ENCODE measurements around the gene PCNX3.

Gene PCNX3

GRCh38 chr11:65586247-65586630 is 29.3 kb upstream of the PCNX3 start:
- H3K9me3 Mint-ChIP-seq, result no peaks in the 10 kb centered on the region
- H3K4me3 Mint-ChIP-seq, result peak overlapping the region; percentile 79
- H3K4me1 Mint-ChIP-seq (ENCODE audit: low read depth), result peaks cover 84% of the 10 kb centered on the region
- no peaks in the 10 kb centered on the region for H3K27me3 Mint-ChIP-seq
- peaks cover 95% of the 10 kb centered on the region for H3K36me3 Mint-ChIP-seq (ENCODE audit: low read depth)
- H3K27ac Mint-ChIP-seq, result peak overlapping the region; percentile 95
- intact Hi-C loops (cut with micrococcal nuclease), result no loop called here

- Mint-ChIP-seq H3K4me3 (peak overlapping the region; percentile 79), H3K4me1 (ENCODE audit: low read depth) (peaks cover 84% of the 10 kb centered on the region), H3K27me3 (no peaks in the 10 kb centered on the region), H3K36me3 (ENCODE audit: low read depth) (peaks cover 95% of the 10 kb centered on the region), H3K9me3 (no peaks in the 10 kb centered on the region), H3K27ac (peak overlapping the region; percentile 95)
- intact Hi-C loops (cut with micrococcal nuclease), result loop anchor here (1.0 kb wide), 1 partner anchor 9 kb away; no protein-coding TSS in a partner anchor
Measured at GRCh38 chr11:65586676-65587075, 28.9 kb upstream of the PCNX3 start.

- Mint-ChIP-seq H3K4me3 (peak overlapping the region; percentile 79), H3K4me1 (ENCODE audit: low read depth) (peaks cover 80% of the 10 kb centered on the region)
- intact Hi-C loops (cut with micrococcal nuclease), result loop anchor here (1.0 kb wide), 2 partner anchors 14 to 48 kb away; no protein-coding TSS in a partner anchor
Measured at GRCh38 chr11:65588199-65589054, 27.1 kb upstream of the PCNX3 start.

GRCh38 chr11:65589444-65590239 is 25.9 kb upstream of the PCNX3 start:
- Mint-ChIP-seq H3K36me3 (ENCODE audit: low read depth) (peaks cover 94% of the 10 kb centered on the region), H3K27me3 (no peaks in the 10 kb centered on the region), H3K9me3 (no peaks in the 10 kb centered on the region), H3K4me1 (ENCODE audit: low read depth) (peaks cover 79% of the 10 kb centered on the region), H3K4me3 (no peak overlapping the region), H3K27ac (peak overlapping the region; percentile 95)
- intact Hi-C loops (cut with micrococcal nuclease), result no loop called here

More at GRCh38 chr11:65588199-65589054, 27.1 kb upstream of the PCNX3 start:
- Mint-ChIP-seq H3K27me3 (no peaks in the 10 kb centered on the region), H3K36me3 (ENCODE audit: low read depth) (peaks cover 95% of the 10 kb centered on the region), H3K9me3 (no peaks in the 10 kb centered on the region), H3K27ac (peak overlapping the region; percentile 95)

GRCh38 chr11:65590240-65590738 is 25.3 kb upstream of the PCNX3 start:
- Mint-ChIP-seq H3K4me3 (no peak overlapping the region), H3K9me3 (no peaks in the 10 kb centered on the region), H3K27ac (no peak overlapping the region), H3K4me1 (ENCODE audit: low read depth) (peaks cover 84% of the 10 kb centered on the region), H3K27me3 (no peaks in the 10 kb centered on the region), H3K36me3 (ENCODE audit: low read depth) (peaks cover 95% of the 10 kb centered on the region)
- intact Hi-C loops (cut with micrococcal nuclease), result no loop called here

- peaks cover 80% of the 10 kb centered on the region for H3K4me1 Mint-ChIP-seq (ENCODE audit: low read depth)
- intact Hi-C loops (cut with micrococcal nuclease), result no loop called here
- no peaks in the 10 kb centered on the region for H3K27me3 Mint-ChIP-seq
- no peak overlapping the region for H3K4me3 Mint-ChIP-seq
- peaks cover 90% of the 10 kb centered on the region for H3K36me3 Mint-ChIP-seq (ENCODE audit: low read depth)
- no peak overlapping the region for H3K27ac Mint-ChIP-seq
- no peaks in the 10 kb centered on the region for H3K9me3 Mint-ChIP-seq
Measured at GRCh38 chr11:65591939-65592857, 23.4 kb upstream of the PCNX3 start.

GRCh38 chr11:65592858-65593517 is 22.6 kb upstream of the PCNX3 start:
- Mint-ChIP-seq H3K27ac (peak overlapping the region; percentile 68), H3K4me1 (ENCODE audit: low read depth) (peaks cover 80% of the 10 kb centered on the region), H3K27me3 (no peaks in the 10 kb centered on the region), H3K9me3 (no peaks in the 10 kb centered on the region), H3K36me3 (ENCODE audit: low read depth) (peaks cover 93% of the 10 kb centered on the region), H3K4me3 (peak overlapping the region; percentile 5)
- intact Hi-C loops (cut with micrococcal nuclease), result no loop called here

GRCh38 chr11:65593518-65594414 is 21.8 kb upstream of the PCNX3 start:
- Mint-ChIP-seq H3K4me1 (ENCODE audit: low read depth) (peaks cover 79% of the 10 kb centered on the region), H3K9me3 (no peaks in the 10 kb centered on the region), H3K27ac (peak overlapping the region; percentile 68), H3K4me3 (peak overlapping the region; percentile 5), H3K27me3 (no peaks in the 10 kb centered on the region), H3K36me3 (ENCODE audit: low read depth) (peaks cover 93% of the 10 kb centered on the region)
- intact Hi-C loops (cut with micrococcal nuclease), result no loop called here

- intact Hi-C loops (cut with micrococcal nuclease), result no loop called here
- H3K36me3 Mint-ChIP-seq (ENCODE audit: low read depth), result peaks cover 93% of the 10 kb centered on the region
- no peaks in the 10 kb centered on the region for H3K27me3 Mint-ChIP-seq
- H3K9me3 Mint-ChIP-seq, result no peaks in the 10 kb centered on the region
- H3K27ac Mint-ChIP-seq, result peak overlapping the region; percentile 69
- H3K4me1 Mint-ChIP-seq (ENCODE audit: low read depth), result peaks cover 71% of the 10 kb centered on the region
- H3K4me3 Mint-ChIP-seq, result no peak overlapping the region
Measured at GRCh38 chr11:65595131-65595530, 20.4 kb upstream of the PCNX3 start.

- peaks cover 67% of the 10 kb centered on the region for H3K4me1 Mint-ChIP-seq (ENCODE audit: low read depth)
Measured at GRCh38 chr11:65595543-65596281, 19.9 kb upstream of the PCNX3 start, which contains the start of gene KCNK7. TSS of gene KCNK7 (minus strand) at chr11:65595800. CDS start at chr11:65595772, 28 bp downstream.

GRCh38 chr11:65596520-65596919 is 19.1 kb upstream of the PCNX3 start:
- Mint-ChIP-seq H3K4me1 (ENCODE audit: low read depth) (peaks cover 68% of the 10 kb centered on the region), H3K27me3 (no peaks in the 10 kb centered on the region), H3K27ac (peak overlapping the region; percentile 69), H3K4me3 (no peak overlapping the region), H3K9me3 (no peaks in the 10 kb centered on the region), H3K36me3 (ENCODE audit: low read depth) (peaks cover 93% of the 10 kb centered on the region)
- intact Hi-C loops (cut with micrococcal nuclease), result no loop called here

More at GRCh38 chr11:65595543-65596281, 19.9 kb upstream of the PCNX3 start, which contains the start of gene KCNK7:
- no peaks in the 10 kb centered on the region for H3K9me3 Mint-ChIP-seq
- H3K27ac Mint-ChIP-seq, result peak within 1 kb of the TSS; percentile 69
- intact Hi-C loops (cut with micrococcal nuclease), result no loop called here
- no peaks in the 10 kb centered on the region for H3K27me3 Mint-ChIP-seq
- no peak within 1 kb of the TSS for H3K4me3 Mint-ChIP-seq
- peaks cover 93% of the 10 kb centered on the region for H3K36me3 Mint-ChIP-seq (ENCODE audit: low read depth)
